ENCODE measurements around the gene SLC26A11. TPM values are rescaled to one million over a fixed set of nuclear protein-coding genes. Genes with fewer than 3 reads are reported as not detected.

Gene SLC26A11
- total RNA-seq, 1 experiment from 2014 or later, result 26.5 TPM

DNA sequence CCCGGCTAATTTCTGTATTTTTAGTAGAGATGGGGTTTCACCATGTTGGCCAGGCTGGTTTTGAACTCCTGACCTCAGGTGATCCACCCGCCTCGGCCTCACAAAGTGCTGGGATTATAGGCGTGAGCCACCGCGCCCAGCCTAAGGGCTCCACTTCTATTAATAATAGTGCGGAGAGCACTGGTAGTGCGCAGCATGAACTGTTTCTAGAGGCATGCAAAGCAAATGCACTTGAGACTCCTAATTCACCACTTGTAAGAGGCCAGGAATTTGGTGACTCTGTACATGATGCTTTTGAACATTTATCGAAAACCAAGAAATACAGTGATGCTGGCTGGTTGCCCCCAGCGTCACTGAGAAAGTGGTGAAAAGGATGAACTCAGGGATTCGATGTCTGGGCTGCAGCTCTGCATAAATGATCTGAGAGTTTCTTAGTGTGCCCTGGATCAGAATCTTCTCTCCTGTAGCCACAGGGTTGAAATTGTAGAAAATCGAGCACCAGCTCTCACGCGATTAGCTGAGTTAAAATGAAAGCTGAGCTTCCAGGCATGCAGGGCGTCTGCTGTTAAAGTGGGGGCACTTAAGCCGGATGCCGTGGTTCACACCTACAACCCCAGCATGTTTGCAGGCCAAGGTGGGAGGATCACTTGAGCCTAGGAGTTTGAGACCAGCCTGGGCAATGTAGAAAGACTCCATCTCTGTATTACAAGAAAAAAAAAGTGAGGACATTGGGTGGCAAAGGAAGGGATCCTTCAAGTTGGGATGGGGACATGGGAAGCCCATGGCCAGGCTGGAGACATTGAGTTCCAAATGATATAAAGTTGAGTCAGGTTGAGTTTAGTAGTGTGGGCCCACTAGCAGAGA, 45.2 kb downstream of the SLC26A11 start:
- no CpG with 5 or more reads among the region's 17 CpGs for WGBS (ENCODE audit: extremely low coverage, insufficient read length, low lambda C conversion rate)
- DNase-seq, result no peak
- H3K23me2 ChIP-seq (ENCODE audit: insufficient read length, low read depth, low read length, poor library complexity, severe bottlenecking), result no peaks in the 10 kb centered on the region

More for the DNA sequence above, 45.2 kb downstream of the SLC26A11 start:
- Histone ChIP-seq H3K79me2 (ENCODE audit: insufficient read depth, low read length) (no peaks in the 10 kb centered on the region), H3K9ac (ENCODE audit: extremely low read depth, insufficient read length, low read length) (no peak overlapping the region), H3K27ac (ENCODE audit: insufficient read length, low read depth, low read length) (no peak overlapping the region), H3K14ac (ENCODE audit: insufficient read depth, low read length) (no peak overlapping the region), H2BK120ac (ENCODE audit: low read depth, low read length, poor library complexity, severe bottlenecking) (no peak overlapping the region), H3K56ac (ENCODE audit: insufficient read length, low read depth, low read length) (no peak overlapping the region), H3K23ac (ENCODE audit: insufficient read length, low read depth, low read length) (no peak overlapping the region), H2BK12ac (ENCODE audit: insufficient read length, low read depth, low read length) (no peak overlapping the region), H3T11ph (ENCODE audit: low read length) (no peak overlapping the region), H4K20me1 (ENCODE audit: control insufficient read depth, insufficient read depth, insufficient read length) (no peaks in the 10 kb centered on the region), H2BK20ac (ENCODE audit: low read depth, low read length, poor library complexity, severe bottlenecking) (no peak overlapping the region), H2BK15ac (ENCODE audit: low read depth, low read length) (no peak overlapping the region), H3K4me1 (ENCODE audit: insufficient read depth, low read length) (peaks cover 12% of the 10 kb centered on the region; the same call in 1 of the 2 replicates), H4K91ac (ENCODE audit: insufficient read length, low read depth, low read length) (no peak overlapping the region), H3K9me3 (ENCODE audit: control insufficient read depth, low read depth, low read length) (no peaks in the 10 kb centered on the region), H3K18ac (ENCODE audit: insufficient read length, low read depth, low read length) (no peak overlapping the region), H2AFZ (ENCODE audit: low read length) (no peak overlapping the region), H4K8ac (replicated peaks; ENCODE audit: insufficient read length, low read depth, low read length) (no peak overlapping the region), H4K5ac (ENCODE audit: insufficient read length, low read depth, low read length) (no peak overlapping the region), H2BK5ac (ENCODE audit: insufficient read length, low read length) (no peak overlapping the region), H3K4ac (ENCODE audit: low read depth, low read length) (no peak overlapping the region), H3K79me1 (ENCODE audit: insufficient read depth, low read depth, low read length, poor library complexity, severe bottlenecking) (no peaks in the 10 kb centered on the region), H3K27me3 (ENCODE audit: insufficient read depth, low read length) (no peaks in the 10 kb centered on the region), H2AK5ac (ENCODE audit: insufficient read length, low read length) (no peak overlapping the region), H3K4me2 (ENCODE audit: insufficient read depth, insufficient read length, low read length) (no peak overlapping the region)
- TF ChIP-seq, protein P1, sequence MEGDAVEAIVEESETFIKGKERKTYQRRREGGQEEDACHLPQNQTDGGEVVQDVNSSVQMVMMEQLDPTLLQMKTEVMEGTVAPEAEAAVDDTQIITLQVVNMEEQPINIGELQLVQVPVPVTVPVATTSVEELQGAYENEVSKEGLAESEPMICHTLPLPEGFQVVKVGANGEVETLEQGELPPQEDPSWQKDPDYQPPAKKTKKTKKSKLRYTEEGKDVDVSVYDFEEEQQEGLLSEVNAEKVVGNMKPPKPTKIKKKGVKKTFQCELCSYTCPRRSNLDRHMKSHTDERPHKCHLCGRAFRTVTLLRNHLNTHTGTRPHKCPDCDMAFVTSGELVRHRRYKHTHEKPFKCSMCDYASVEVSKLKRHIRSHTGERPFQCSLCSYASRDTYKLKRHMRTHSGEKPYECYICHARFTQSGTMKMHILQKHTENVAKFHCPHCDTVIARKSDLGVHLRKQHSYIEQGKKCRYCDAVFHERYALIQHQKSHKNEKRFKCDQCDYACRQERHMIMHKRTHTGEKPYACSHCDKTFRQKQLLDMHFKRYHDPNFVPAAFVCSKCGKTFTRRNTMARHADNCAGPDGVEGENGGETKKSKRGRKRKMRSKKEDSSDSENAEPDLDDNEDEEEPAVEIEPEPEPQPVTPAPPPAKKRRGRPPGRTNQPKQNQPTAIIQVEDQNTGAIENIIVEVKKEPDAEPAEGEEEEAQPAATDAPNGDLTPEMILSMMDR (conservative IDR thresholded peaks at IDR 0.05), result no peak
- Mint-ChIP-seq H3K27me3 (ENCODE audit: low read depth) (no peaks in the 10 kb centered on the region), H3K4me1 (peaks cover 17 to 27% of the 10 kb centered on the region in 2 experiments), H3K9me3 (no peaks in the 10 kb centered on the region), H3K4me3 (no peak overlapping the region), H3K36me3 (ENCODE audit: insufficient read depth in 1 of 3, low read depth in 3 of 3) (peaks cover 17 to 25% (median 17%) of the 10 kb centered on the region in 3 experiments), H3K27ac (peak overlapping the region in 2 of 3 experiments; percentile 9 to 36; a peak in 3 of 7 replicates)
